H4 (cell line): ENCODE measurements around the gene DEF6. TPM values are rescaled to one million over a fixed set of nuclear protein-coding genes. Genes with fewer than 3 reads are reported as not detected.

Source experiments
- DNase-seq: peaks from one replicate; pipeline ENCODE4 v3.0.0-alpha.2; 2015; ENCODE audit warnings: low spot score
- total RNA-seq: library from RNA; depleted of rRNA; stranded (reverse); fragments of >200 nt; shearing (Covaris generic); gene quantifications from 2 replicates; pipeline ENCODE4 v1.2.3, GENCODE V29; 2014

DEF6 gene
- total RNA-seq, 1 experiment from 2014 or later = 0.43 TPM

DNA sequence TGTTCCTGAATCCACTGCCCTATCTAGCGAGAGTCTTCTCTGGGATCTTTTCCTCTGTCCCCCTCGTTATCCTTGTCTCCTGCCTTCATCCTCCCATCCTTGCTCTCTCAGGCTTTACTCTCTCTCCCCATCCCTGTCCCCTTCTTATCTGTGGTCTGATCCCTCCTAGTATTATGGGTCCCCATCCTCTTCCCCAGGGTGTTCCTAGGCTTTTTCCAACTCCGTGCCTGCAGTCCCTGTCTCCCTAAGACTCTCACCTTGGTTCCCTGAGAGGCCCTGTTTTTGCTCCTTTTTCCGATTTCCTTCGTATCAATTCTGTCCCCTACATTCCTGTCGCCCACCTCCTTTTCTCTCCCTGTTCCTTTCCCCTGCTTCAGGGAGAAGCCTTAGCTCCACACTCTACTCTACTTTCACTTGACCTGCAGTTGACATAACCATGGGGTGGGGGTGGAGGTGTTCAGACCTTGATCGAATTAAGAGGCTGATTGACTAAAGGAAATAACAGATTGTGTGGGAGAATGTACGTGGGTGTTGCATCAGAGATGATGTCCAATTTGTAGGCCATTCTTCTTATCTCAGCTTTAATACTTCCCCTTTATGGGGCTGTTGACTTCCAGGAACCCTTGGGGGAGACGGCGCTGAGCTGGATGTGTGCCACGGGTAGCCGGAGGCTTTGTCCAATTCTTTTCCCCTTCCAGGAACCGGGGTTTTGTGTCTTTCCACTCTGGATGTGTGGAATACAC is 45.6 kb downstream of the DEF6 start:
- no peak for DNase-seq

DNA sequence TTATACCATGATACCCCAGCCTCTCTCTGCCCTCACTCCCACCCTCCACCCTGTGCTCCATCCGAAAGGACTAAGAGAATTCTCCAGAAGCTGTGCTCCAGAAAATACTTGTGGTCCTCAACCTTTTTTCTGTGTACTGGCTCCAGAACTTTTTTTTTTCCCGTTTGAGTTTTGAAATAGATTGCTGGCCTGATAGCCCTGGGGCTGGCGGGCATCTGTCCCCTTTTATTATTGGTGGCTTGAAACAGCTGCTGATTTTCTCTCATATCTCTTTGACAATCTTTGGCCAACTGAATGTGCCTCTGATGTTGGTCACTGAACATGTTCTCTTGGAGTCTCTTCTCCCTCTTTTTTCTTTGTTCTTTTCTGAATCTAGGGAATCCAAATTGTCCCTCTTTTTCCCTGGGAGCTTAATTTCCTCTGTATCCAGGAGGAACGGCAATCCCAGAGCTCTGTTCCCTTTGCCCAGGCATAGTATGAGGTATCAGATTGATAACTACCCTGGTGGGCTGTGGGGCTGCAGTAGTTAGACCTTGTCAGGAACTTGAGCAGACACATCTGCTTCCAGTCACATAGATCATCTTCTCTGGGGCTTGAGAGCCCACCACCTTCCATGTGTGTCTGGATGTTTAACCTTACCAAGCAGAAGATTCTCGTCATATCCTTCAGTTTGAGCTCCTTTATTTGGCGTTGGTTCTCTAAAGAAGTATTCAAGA is 46.4 kb downstream of the DEF6 start:
- DNase-seq = no peak

DNA sequence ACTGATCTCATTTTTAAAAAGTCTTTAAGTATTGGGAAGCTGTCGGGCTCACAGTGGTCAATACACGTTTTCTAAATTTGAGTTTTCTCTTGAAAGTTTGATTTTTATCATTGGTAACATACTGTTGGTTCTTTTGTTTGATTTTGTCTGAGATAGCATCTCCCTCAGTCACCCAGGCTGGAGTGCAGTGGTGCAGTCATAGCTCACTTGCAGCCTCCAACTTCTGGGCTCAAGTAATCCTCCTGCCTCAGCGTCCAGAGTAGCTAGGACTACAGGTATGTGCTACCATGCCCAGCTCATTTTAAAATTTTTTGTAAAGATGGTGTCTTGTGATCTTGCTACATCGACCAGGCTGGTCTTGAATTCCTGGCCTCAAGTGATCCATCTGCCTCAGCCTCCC is 53.8 kb downstream of the DEF6 start:
- no peak for DNase-seq

DNA sequence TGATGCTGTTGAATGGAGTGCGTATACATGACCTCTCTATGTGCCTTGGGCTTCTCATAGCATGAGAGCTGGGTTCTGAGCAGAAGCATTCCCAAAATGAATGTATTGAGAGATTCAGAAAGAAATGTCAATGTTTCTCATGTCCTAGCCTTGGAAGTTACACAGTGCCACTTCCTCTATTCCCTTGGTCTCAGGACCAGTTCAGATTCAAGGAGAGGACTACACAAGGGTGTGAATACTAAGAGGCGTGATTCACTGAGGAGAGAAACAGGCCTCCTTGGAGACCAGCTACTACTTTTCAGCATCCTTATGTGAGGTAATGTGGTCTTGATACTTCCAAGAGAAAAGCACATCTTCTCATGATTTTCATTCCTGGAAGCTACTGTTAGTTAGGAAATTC is 55.1 kb downstream of the DEF6 start:
- no peak for DNase-seq

DNA sequence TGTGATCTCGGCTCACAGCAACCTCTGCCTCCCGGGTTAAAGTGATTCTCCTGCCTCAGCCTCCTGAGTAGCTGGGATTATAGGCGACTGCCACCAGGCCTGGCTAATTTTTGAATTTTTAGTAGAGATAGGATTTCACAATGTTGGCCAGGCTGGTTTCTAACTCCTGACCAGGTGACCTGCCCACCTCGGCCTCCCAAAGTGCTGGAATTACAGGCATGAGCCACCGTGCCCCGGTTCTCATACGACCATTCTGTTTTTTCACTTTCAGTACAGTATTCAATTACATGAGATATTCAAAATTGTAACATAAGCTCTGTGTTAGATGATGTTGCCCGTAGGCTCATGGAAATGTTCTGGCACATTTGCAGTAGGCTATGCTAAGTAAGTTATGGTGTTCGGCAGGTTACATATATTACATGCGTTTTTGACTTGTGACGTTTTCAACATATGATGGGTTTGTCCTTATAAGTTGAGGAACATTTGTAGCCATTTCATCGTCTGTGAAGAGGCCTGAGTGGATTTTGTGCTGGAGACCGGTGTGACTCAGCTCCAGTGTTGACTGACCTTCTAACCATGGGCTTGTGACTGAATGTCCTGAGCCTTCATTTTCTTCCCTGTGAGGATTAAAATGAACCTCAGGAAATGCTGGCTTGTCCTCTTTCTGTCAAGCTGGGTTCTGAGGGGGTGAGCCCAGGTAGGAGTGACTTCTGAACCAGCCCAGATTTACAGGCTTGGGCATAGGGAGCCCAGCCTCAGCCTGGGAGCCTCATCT is 56.9 kb downstream of the DEF6 start:
- no peak for DNase-seq

DNA sequence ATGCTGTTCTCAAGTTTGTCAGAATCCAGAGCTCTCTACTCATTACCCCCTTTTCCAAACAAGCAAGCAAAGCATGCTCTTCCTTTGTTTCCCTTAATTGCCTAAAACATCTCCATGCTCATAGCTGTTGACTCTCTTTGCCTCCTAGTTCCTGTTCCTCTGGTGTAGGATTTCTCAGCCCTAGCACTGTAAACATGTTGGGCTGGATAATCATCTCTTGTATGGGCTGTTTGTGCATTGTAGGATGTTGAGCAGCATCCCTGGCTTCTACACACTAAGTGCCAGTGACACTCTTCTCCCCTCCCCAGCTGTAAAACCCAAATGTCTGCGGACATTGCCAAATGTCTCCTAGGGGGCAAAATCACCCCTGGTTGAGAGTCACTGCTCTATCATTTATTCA is 58.8 kb downstream of the DEF6 start:
- DNase-seq = no peak

DNA sequence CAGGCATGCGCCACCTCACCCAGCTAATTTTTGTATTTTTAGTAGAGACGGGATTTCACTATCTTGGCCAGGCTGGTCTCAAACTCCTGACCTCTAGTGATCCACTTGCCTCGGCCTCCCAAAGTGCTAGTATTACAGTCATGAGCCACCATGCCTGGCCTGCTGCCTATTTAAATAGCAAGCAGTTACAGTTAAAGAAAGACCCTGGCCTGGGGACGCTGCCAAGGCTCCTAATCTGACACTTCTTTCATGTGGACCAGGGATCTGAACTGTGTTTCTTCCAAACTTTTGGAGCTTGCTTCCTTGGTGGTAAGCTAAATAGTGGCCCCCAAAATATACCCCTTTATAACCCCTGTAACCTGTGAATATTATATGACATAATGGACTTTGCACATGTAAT is 60.1 kb downstream of the DEF6 start:
- no peak for DNase-seq

DNA sequence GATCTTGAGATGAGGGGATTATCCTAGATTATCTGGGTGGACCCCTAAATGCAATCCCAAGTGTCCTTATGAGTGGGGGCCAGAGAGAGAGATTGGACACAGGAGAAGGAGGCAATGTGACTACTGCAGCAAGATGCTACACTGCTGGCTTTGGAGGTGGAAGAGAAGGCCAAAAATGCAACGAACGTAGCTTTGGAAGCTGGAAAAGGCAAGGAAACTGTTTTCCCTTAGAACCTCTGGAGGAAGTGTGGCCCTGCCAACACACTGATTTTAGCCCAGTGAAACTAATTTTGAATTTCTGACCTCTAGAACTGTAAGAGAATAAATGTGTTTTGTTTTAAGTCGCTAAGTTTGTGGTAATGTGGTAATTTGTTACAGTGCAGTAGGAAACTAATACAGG is 60.5 kb downstream of the DEF6 start:
- no peak for DNase-seq

DNA sequence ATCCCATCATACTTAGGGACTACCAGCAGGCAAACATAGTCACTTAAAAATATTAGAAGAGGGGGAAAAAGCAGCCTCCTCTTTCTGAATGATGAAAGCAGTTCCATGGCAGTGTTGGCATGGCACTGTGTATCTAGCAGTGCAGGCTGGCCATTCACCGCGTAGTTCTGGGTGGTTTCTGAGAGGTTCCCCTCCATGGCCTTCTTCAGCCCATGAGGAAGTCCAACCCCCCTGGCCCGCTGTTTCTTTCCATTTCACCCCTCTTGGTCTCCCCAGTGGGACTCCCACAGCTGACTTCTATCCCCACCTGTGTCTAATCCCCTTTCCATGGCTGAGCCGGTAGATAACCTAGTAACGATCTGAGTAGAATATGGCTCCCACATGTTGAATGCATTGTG is 61.7 kb downstream of the DEF6 start:
- DNase-seq = no peak

DNA sequence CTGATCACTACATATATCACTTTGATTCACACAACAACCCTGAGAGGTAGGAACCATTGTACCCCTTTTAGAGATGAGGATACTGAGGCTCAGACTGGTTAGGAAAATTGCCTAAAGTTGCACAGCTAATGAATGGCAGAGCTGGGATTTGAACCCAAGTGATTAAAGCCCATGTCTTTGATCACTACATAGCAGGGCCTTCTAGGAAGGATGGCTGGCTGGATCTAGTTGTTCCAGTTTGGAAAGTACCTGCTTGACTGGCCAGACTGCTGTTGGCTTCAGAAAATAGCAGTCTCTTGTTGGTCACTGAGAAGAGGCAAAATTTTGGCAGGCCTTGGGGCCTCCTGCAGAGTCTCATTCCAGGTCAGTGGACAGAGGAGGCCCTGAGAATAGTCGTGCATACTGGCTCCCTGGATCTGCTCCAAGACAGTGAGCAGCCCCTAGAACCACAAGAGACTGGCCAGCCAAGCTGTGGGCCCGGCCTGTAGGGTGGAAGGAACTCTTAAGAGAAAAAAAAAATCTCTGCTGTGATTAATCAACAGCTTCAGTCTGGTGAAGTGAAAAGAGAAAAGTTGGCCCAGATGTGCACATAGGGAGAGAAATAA is 62.2 kb downstream of the DEF6 start:
- DNase-seq = no peak

DNA sequence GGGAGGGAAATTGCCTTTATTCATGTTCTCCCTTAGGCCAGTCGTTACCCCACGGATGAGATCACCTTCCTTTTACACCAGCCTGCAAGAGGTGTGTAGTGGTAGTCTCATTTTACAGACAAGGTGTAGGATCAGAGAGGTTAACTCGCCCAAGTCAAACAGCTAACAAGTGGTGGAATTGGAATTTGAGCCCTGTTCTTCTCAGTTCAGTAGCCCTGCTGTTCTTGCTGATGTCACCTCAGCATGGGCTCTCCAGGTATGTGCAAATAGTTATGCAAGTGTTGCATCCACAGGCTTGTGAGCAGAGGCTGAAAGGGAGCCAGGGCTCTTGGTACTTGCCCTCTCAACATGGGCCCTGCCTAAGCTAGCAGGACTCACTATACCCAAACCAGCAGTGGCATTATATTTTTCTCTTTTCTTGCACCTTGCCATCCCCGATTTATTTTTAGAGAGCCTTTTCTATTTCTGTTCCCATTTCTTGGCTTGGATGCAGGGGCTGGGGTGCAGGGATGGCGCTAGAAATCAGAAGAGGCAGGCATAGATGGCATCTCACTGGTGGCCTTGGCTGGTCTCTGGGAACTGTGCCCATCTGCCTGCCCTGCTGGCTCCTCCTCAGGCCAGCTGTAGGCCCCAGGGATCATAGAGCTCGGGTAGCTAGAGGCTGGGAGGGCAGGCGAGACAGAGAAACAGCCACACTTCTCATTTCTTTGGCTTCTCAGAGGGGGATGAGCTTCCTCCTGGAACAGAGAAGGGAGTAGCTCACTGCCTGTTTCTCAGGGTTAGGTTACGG is 62.9 kb downstream of the DEF6 start:
- no peak for DNase-seq

DNA sequence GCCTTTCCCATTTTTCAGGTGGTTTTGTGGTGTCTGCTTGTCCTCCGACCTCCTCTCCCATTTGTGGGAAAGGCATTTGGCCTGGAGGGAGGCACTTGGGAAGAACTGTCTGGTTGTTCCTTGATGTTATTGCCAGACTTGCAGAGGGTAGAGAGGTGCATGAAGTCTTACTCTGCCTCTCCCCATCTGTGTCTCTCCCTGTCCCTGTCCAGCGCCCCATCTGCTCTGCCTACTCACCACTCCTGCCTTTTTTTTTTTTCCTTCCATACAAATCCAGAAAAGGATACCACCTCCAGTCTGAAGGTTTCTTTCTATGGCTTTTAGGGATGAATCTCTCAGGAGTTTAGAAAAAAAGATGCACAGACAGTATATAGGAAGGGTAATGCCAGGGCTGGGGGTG is 64.6 kb downstream of the DEF6 start:
- DNase-seq = no peak

DNA sequence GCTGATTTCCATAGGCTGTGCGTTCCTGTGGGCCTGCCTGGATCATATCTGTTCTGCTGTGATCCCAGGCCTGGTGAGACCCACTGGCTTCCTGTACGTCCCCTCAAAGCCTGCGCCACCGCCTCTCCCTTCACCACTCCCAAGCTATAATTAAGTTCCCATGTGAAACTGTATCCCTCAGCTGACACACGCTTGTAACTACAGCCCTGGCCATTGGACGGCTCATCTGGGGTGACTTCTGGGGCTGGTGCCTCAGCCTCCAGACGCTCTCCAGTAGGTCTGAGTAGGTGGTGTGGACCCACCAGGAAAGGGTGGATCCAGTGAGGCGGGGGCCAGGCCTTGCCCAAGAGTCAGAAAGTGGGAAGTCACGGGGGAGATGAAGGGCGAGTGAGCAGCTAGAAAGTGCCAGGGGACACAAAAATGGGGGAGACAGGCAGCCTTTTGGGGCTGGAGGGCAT is 65.7 kb downstream of the DEF6 start:
- peak; percentile 19 for DNase-seq

DNA sequence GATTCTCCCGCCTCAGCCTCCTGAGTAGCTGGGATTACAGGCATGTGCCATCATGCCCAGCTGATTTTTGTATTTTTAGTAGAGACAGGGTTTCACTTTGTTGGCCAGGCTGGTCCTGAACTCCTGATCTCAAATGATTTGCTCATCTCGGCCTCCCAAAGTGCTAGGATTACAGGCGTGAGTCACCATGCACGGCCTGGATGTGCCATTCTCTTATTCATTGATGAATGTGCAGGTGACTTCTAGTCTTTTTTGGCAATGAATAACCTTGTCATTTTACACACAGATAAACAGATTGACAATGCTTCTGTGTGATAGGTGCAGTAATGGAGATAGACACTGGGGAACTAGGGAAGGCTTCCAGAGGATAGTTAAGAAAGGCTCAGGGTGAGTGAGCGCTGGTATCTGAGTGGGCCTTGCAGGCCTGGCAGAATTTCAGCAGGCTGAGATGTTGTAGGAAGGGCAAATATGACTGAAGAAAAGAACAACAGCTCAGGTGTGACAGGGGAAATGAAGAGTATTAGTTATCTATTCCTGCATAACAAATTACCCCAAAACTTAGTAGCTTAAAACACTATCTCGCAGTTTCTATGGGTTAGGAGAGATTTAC is 68.1 kb downstream of the DEF6 start:
- DNase-seq = no peak

DNA sequence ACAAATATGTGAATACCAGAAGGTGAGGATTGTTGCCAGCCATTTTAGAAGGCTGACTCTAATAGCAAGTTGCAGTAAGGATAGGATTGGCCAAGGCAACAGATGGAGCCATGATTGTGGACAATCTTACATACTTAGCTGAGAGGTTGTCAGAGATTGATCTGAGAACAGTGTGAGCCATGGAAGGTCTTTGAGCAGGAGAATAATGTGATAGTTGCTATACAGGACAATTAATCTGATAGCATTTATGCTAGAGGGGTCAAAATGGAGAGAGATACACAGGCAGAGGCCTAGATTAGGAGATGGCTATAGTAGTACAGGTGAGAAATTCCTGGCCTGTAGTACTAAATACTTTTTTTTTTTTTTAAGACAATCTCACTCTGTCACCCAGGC is 68.6 kb downstream of the DEF6 start:
- no peak for DNase-seq

DNA sequence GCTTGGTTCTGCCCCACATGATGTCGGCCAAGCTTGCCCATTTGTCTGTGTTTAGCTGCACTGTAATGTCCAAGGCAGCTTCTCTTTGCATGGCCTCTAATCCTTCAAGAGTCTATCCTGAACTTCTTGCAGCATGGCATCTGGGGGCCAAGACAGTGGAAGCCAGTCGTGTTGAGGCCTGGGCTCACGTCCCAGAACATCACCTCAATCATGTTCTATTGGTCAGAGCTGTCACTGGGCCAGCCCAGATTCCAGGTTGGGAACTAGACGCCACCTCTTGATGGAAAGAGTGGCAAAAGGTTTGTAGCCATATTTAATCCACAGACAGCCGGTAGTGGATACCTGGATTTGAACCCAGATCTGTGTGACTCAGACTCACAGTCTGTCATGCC is 70.0 kb downstream of the DEF6 start:
- no peak for DNase-seq

DNA sequence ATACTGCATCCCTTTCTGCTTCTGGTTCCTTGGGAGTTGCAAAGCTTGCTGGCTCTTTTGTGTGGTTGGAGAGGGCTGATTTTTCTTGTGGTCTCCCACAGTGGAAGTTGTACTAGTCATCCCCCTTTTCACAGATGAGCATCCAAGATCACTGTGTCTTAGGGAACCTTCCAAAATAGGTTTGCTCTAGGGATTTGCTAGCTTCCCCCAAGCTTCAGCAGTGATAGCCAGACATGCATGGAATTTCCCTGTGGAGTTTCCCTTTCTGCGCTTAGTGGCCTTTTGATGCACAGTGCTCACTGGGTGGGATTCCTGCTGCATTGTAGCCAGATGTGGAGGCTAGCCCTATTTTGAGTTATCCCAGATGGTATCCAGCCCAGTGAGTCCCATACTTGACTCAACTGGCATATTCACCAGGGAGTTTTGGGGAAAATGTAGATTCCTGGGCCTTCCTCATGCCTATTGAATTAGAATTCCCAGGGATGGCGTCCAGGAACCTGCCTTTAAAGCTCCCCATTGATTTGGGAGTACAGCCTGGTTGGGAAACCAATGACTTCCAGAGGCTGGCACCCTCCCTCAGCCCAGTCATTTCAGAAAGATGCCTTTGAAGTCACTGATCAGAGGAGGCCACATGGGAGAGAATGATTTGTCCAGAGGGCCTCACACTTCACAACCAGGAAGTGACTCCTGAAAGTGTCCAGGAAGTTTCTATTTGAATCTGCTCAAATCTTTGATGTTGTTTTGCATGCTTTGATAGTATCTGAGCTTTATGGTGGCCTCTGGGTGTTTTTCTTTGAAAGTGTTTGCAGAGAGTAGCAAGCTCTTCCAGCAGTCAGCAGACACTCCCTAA is 70.6 kb downstream of the DEF6 start:
- DNase-seq = no peak

DNA sequence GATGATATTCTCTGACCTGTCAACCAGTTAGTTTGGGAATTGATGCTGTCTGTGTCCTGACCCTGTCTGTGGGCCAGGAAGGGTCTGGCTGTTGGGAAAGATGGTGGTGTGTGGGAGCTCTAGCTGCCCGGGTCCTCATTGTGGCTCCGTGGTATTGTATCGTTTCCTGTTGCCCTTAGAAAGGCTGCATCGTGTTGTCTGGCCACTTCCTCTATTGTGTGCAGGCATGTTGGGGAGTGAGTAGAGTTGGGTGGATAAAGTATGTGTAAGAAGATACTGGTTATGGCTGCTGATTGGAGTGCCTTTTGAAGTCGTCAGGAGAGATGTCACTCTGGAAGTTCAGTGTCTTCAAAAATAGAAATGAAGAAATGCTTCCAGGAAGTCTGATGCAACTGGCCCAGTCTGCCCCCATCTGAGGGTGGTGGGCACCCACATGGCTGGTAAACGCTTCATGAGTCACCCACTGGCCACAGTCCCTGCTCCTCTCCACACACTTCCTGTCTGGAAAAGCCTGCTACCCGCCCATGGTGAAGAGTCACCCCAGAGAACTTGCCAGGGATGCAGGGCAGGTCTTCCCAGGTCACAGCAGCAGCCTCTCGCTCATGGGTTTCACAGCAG is 72.6 kb downstream of the DEF6 start:
- peak; percentile 96 for DNase-seq

DNA sequence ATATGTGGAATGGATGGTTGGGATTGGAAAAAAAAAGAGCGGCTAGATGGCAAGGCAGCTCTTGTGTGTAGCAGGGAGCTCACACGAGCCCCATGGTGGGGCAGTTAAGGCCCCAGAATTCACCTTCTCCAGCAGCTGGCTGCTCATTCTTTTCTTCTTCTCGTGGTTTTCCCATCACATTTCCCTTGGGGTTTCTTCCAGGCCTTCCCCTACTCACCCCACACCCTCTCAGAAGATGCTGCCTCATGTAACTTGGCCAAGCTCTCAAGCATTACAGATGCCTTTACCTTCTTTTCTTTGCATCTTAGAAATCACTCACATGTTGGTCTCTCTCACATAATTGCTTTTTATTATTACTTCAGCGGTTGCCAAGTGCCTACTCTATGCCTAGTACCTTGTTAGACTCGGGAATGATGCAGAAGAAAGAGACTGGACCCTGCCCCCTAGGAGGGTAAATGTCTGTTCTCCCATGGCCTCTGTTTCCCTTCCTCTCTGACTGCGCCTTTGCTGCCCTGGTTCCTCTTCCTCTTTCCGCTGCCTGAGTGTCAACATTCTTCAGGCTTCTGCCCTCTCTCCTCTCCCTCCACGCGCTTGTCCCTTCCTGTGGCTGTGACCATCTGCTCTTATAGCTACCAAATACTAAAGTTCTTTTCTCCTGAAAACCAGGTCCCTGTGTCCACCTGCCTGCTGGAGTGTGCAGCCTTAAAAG is 73.3 kb downstream of the DEF6 start:
- peak; percentile 35 for DNase-seq
